ENCODE results near the gene RNF135.
"Not testable (repeated sequence)": the region's sequence is repeated elsewhere in the genome, so short reads cannot be mapped to it uniquely, and the experiment has no call there.

DNA sequence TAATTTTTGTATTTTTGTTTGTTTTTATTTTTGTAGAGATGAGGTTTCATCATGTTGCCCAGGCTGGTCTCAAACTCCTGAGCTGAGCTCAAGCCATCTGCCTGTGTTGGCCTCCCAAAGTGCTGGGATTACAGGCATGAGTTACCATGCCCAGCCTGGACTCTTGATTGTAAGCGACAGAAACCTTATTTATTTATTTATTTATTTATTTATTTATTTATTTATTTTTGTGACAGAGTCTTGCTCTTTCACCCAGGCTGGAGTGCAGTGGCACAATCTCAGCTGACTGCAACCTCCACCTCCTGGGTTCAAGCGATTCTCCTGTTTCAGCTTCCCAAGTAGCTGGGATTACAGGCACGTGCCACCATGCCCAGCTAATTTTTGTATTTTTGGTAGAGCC lies 41.0 kb upstream of the RNF135 start:
- TF ChIP-seq, protein P1, sequence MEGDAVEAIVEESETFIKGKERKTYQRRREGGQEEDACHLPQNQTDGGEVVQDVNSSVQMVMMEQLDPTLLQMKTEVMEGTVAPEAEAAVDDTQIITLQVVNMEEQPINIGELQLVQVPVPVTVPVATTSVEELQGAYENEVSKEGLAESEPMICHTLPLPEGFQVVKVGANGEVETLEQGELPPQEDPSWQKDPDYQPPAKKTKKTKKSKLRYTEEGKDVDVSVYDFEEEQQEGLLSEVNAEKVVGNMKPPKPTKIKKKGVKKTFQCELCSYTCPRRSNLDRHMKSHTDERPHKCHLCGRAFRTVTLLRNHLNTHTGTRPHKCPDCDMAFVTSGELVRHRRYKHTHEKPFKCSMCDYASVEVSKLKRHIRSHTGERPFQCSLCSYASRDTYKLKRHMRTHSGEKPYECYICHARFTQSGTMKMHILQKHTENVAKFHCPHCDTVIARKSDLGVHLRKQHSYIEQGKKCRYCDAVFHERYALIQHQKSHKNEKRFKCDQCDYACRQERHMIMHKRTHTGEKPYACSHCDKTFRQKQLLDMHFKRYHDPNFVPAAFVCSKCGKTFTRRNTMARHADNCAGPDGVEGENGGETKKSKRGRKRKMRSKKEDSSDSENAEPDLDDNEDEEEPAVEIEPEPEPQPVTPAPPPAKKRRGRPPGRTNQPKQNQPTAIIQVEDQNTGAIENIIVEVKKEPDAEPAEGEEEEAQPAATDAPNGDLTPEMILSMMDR (conservative IDR thresholded peaks at IDR 0.05 in 1 of 2, IDR thresholded peaks at IDR 0.05 in 1 of 2; ENCODE audit: extremely low read depth in 1 of 2, insufficient read depth in 1 of 2, low read depth in 1 of 2, low read length in 2 of 2): not testable (repeated sequence)
- TF ChIP-seq EZH2 (IDR thresholded peaks at IDR 0.05; ENCODE audit: borderline replicate concordance, low read length): not testable (repeated sequence)

All from mammary epithelial cell (primary cell).